ENCODE results near the gene PLEKHA5.

The PLEKHA5 gene

GRCh38 chr12:19234981-19235871 is 105.7 kb downstream of the PLEKHA5 start:
- DNase-seq: no peak

- peak in 2 of 14 donors; percentile 4 to 9 for DNase-seq
Measured at GRCh38 chr12:19236656-19237055, 107.1 kb downstream of the PLEKHA5 start.

GRCh38 chr12:19238540-19238939 is 109.0 kb downstream of the PLEKHA5 start:
- no peak for DNase-seq

GRCh38 chr12:19239102-19239501 is 109.6 kb downstream of the PLEKHA5 start:
- DNase-seq: peak in 2 of 14 donors; percentile 10 to 15

- no peak for DNase-seq
Measured at GRCh38 chr12:19239616-19240234, 110.2 kb downstream of the PLEKHA5 start.

GRCh38 chr12:19242581-19242980 is 113.0 kb downstream of the PLEKHA5 start:
- no peak for DNase-seq

- no peak for DNase-seq
Measured at GRCh38 chr12:19243551-19243950, 114.0 kb downstream of the PLEKHA5 start.

- no peak for DNase-seq
Measured at GRCh38 chr12:19244312-19244711, 114.8 kb downstream of the PLEKHA5 start.

GRCh38 chr12:19245106-19245505 is 115.6 kb downstream of the PLEKHA5 start:
- no peak for DNase-seq

- no peak for DNase-seq
Measured at GRCh38 chr12:19245666-19246065, 116.1 kb downstream of the PLEKHA5 start.

GRCh38 chr12:19246933-19247332 is 117.4 kb downstream of the PLEKHA5 start:
- no peak for DNase-seq

- DNase-seq: no peak
Measured at GRCh38 chr12:19248929-19249602, 119.5 kb downstream of the PLEKHA5 start.

- no peak for DNase-seq
Measured at GRCh38 chr12:19251481-19252132, 122.1 kb downstream of the PLEKHA5 start.

- DNase-seq: no peak
Measured at GRCh38 chr12:19260135-19260534, 130.6 kb downstream of the PLEKHA5 start.

- no peak for DNase-seq
Measured at GRCh38 chr12:19261773-19262172, 132.2 kb downstream of the PLEKHA5 start.

GRCh38 chr12:19263672-19264071 is 134.1 kb downstream of the PLEKHA5 start:
- no peak for DNase-seq

- no peak for DNase-seq
Measured at GRCh38 chr12:19273482-19274330, 144.2 kb downstream of the PLEKHA5 start.

GRCh38 chr12:19276767-19277166 is 147.2 kb downstream of the PLEKHA5 start:
- no peak for DNase-seq

- DNase-seq: no peak
Measured at GRCh38 chr12:19277711-19278110, 148.2 kb downstream of the PLEKHA5 start.

GRCh38 chr12:19278407-19278806 is 148.9 kb downstream of the PLEKHA5 start:
- DNase-seq: no peak

- DNase-seq: no peak
Measured at GRCh38 chr12:19282133-19282699, 152.7 kb downstream of the PLEKHA5 start.
